AG04450 (cell line): ENCODE data around the gene SMURF1. TPM values are rescaled to one million over a fixed set of nuclear protein-coding genes. Genes with fewer than 3 reads are reported as not detected.

ENCODE experiments used
- CTCF ChIA-PET: fragments of 300-600, 350-600 bp; formaldehyde crosslinking; extraction: SDS; loops from one replicate; lab custom pipeline; 2022; ENCODE audit warnings: antibody characterized with exemption, inconsistent platforms; lab: Charles Lee
- POLR2A ChIA-PET: fragments of 350-600 bp; formaldehyde crosslinking; extraction: SDS; loops from one replicate; lab custom pipeline; 2021; ENCODE audit warnings: antibody characterized with exemption, inconsistent platforms; lab: Yijun Ruan, JAX
- DNase-seq: peaks from one replicate; pipeline ENCODE4 v3.0.0-alpha.2; 2011; ENCODE audit warnings: low read depth, low spot score
- H3K27ac ChIP-seq: one replicate; pipeline ENCODE4 v1.5.1; 2012; ENCODE audit warnings: low read depth, low read length, control low read depth
- H3K27me3 ChIP-seq: one replicate; pipeline ENCODE4 v1.6.0; 2012; ENCODE audit warnings: low read length; ENCODE audit not compliant: control insufficient read depth, insufficient read depth
- H3K4me3 ChIP-seq: 2 replicates; pipeline ENCODE4 v1.5.1; 2011; ENCODE audit warnings: mild to moderate bottlenecking, low read depth, low read length, control low read depth
- H3K9me3 ChIP-seq: 2 replicates; pipeline ENCODE4 v1.5.1; 2012; ENCODE audit warnings: low read length; ENCODE audit not compliant: control insufficient read depth, insufficient read depth
- polyA plus RNA-seq: library from polyadenylated mRNA; depleted of rRNA; stranded (reverse); fragments of >200 nt; gene quantifications from 2 replicates; pipeline ENCODE4 v1.2.3, GENCODE V29; 2011
- TF ChIP-seq, protein P1 (sequence below): IDR thresholded peaks from 2 replicates; pipeline ENCODE4 v1.5.1; 2011; ENCODE audit warnings: low read depth, low read length, control low read depth, inconsistent platforms

Gene SMURF1
- polyA plus RNA-seq, 1 experiment: 17.1 TPM

DNA sequence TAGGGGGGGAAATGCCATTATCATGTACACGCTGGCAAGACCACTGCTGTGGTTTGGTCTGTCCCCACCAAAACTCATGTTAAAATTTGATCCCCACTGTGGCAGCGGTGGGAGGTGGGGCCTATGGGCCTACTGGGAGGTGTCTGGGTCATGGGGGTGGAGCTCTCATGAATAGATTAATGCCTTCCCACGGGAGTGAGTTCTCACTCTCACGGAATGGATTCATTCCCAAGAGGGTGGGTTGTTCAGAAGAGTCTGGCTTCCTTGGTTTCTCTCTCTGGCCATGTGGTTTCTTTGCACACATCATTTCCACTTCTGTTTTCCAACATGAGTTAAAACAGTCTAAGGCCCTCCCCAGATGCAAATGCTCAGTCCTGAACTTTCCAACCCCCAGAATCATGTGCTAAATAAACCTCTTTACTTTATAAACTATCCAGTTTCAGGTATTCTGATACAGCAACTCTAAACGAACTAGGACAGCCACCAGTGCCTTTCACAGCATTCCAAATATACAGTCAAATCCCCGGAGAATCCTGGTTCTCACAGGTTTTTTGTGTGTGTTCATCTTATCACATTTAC is 44.3 kb downstream of the SMURF1 start:
- DNase-seq: no peak
- POLR2A ChIA-PET: no interaction called here
- CTCF ChIA-PET: no interaction called here

DNA sequence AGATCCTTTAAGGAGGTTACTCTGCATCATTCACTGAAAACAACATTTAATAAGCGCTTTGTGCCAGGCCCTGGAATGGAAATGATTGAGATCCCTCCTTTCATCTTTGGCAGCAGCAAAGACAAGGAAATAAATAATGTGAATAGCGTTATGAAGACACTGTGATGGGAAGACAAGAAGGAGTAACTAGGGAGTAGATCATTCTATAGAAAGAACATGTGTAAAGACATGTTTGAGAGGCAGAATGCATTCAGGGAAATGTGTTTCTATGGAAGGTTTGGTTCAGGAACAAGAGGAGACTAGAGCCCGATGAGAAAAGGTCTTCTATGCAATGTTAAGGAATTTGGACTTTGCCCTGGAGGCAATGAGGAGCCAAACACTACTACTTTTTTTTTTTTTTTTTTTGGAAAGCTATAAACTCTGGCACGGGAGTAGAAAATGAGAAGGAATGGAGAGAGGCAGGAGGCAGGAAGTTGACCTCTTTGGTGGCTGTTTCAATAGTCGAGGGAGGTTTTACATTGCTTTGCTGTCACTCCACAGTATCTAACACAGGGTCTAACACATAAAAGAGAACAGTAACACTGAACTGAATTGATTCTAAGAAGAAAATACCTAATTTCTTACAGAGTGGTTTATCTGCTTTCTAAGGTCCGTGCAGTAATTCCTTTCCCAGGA is 44.9 kb downstream of the SMURF1 start:
- no peak overlapping the region for H3K27ac ChIP-seq
- peaks cover 6% of the 10 kb centered on the region for H3K9me3 ChIP-seq
- TF ChIP-seq, protein P1, sequence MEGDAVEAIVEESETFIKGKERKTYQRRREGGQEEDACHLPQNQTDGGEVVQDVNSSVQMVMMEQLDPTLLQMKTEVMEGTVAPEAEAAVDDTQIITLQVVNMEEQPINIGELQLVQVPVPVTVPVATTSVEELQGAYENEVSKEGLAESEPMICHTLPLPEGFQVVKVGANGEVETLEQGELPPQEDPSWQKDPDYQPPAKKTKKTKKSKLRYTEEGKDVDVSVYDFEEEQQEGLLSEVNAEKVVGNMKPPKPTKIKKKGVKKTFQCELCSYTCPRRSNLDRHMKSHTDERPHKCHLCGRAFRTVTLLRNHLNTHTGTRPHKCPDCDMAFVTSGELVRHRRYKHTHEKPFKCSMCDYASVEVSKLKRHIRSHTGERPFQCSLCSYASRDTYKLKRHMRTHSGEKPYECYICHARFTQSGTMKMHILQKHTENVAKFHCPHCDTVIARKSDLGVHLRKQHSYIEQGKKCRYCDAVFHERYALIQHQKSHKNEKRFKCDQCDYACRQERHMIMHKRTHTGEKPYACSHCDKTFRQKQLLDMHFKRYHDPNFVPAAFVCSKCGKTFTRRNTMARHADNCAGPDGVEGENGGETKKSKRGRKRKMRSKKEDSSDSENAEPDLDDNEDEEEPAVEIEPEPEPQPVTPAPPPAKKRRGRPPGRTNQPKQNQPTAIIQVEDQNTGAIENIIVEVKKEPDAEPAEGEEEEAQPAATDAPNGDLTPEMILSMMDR: no peak
- POLR2A ChIA-PET: no interaction called here
- no peak overlapping the region for H3K4me3 ChIP-seq
- CTCF ChIA-PET: no interaction called here
- no peaks in the 10 kb centered on the region for H3K27me3 ChIP-seq
- no peak for DNase-seq

More for the DNA sequence above, 44.3 kb downstream of the SMURF1 start:
- Histone ChIP-seq H3K27me3 (no peaks in the 10 kb centered on the region), H3K4me3 (no peak overlapping the region), H3K27ac (no peak overlapping the region), H3K9me3 (peaks cover 6% of the 10 kb centered on the region)
- TF ChIP-seq, protein P1: no peak

DNA sequence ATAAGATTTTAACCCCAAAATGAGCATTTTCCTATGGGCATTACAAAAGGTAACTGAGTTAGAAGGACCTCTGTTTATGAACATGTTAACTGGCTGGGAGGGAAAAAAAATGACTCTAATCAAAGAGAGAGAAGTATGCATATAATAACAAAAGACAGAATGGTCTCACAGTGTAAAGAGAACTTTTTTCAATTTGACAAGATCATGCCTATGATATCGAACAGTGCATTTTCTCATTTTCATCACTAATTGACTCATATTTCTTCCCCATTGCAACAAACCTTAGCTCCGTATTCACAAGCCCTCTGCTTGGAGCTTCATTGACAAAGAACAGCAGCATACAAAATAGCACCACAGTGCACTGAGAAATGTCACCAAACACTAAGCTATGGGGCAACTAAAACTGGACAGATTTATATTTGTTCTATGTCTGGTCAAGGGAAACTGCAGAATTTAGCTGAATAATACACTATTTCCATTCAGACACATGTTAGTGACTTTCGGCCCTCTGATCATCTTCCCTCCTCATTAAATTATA is 45.6 kb downstream of the SMURF1 start:
- peaks cover 6% of the 10 kb centered on the region for H3K9me3 ChIP-seq
- CTCF ChIA-PET: no interaction called here
- no peak for DNase-seq
- no peaks in the 10 kb centered on the region for H3K27me3 ChIP-seq
- H3K27ac ChIP-seq: no peak overlapping the region
- POLR2A ChIA-PET: no interaction called here
- TF ChIP-seq, protein P1: no peak
- H3K4me3 ChIP-seq: no peak overlapping the region

DNA sequence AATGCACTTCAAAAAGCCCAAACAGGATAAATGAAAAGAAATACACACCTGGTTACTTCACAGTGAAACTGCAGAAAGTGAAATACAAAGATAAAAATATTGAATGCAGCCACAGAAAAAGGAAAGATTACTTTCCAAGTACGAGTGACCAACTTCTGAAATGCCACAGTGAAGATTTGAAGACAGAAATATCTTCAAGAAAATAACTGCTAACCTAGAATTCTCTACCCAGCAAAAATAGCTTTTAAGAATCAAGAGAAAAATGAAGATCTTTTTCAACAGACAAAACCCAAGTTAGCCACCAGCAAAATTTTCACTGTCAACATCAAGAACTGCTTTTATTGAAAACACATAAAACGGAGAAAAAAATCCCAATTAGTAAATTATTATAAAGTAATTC is 46.2 kb downstream of the SMURF1 start:
- H3K9me3 ChIP-seq: peaks cover 6% of the 10 kb centered on the region
- CTCF ChIA-PET: no interaction called here
- H3K4me3 ChIP-seq: no peak overlapping the region
- no peaks in the 10 kb centered on the region for H3K27me3 ChIP-seq
- H3K27ac ChIP-seq: no peak overlapping the region
- POLR2A ChIA-PET: no interaction called here
- no peak for DNase-seq
- TF ChIP-seq, protein P1: no peak
